ENCODE results near the gene SPR.

Gene SPR

GRCh38 chr2:72887032-72887739 is at the start of gene SPR:
Gene SPR (plus strand): TSS chr2:72887408. CDS start chr2:72887433, 25 bp downstream.
- DNase-seq: peak; percentile 48 to 67

- DNase-seq: no peak
Observed at GRCh38 chr2:72840066-72840465, 47.1 kb upstream of the SPR start.

GRCh38 chr2:72841462-72842125 is 45.6 kb upstream of the SPR start:
- DNase-seq: no peak

- DNase-seq: no peak
Observed at GRCh38 chr2:72843301-72843700, 43.9 kb upstream of the SPR start.

GRCh38 chr2:72846171-72847095 is 40.8 kb upstream of the SPR start:
- no peak for DNase-seq

- no peak for DNase-seq
Observed at GRCh38 chr2:72847534-72848315, 39.5 kb upstream of the SPR start.

- no peak for DNase-seq
Observed at GRCh38 chr2:72848436-72849137, 38.6 kb upstream of the SPR start.

- no peak for DNase-seq
Observed at GRCh38 chr2:72849138-72849462, 38.1 kb upstream of the SPR start.

- DNase-seq: no peak
Observed at GRCh38 chr2:72851333-72851732, 35.9 kb upstream of the SPR start.

GRCh38 chr2:72859831-72860262 is 27.4 kb upstream of the SPR start:
- DNase-seq: peak in 1 of 2 experiments; percentile 57

GRCh38 chr2:72862239-72862988 is 24.8 kb upstream of the SPR start:
- peak; percentile 45 to 78 for DNase-seq

- no peak for DNase-seq
Observed at GRCh38 chr2:72863046-72863445, 24.2 kb upstream of the SPR start.

GRCh38 chr2:72864500-72864899 is 22.7 kb upstream of the SPR start:
- DNase-seq: peak in 1 of 2 experiments; percentile 44

- DNase-seq: no peak
Observed at GRCh38 chr2:72871060-72871459, 16.1 kb upstream of the SPR start.

- DNase-seq: no peak
Observed at GRCh38 chr2:72871880-72872279, 15.3 kb upstream of the SPR start.

- DNase-seq: no peak
Observed at GRCh38 chr2:72883356-72883962, 3.7 kb upstream of the SPR start.

- no peak for DNase-seq
Observed at GRCh38 chr2:72886505-72887031, 640 bp upstream of the SPR start.

GRCh38 chr2:72887740-72888437 is 681 bp downstream of the SPR start:
- DNase-seq: peak; percentile 73 to 85

- no peak for DNase-seq
Observed at GRCh38 chr2:72888438-72889202, 1.4 kb downstream of the SPR start.

All from SW 1271 (cell line).